Activated B cell treated with CpG ODN at 0.5 μM for 24 hours (primary cell): ENCODE data around the gene NDUFA11. TPM values are rescaled to one million over a fixed set of nuclear protein-coding genes. Genes with fewer than 3 reads are reported as not detected.

Source experiments
- ATAC-seq: fragments of 200-7000 bp; cut with Tn5 transposase; one replicate; pipeline ENCODE4 v1.10.0; 2021; ENCODE audit warnings: low read depth, mild to moderate bottlenecking, moderate library complexity
- CTCF ChIA-PET: fragments of 350-600 bp; sonication (Branson Sonifier 250); formaldehyde crosslinking; loops from one replicate; lab custom pipeline; 2021; ENCODE audit warnings: antibody characterized with exemption; lab: Charles Lee
- POLR2A ChIA-PET: fragments of 350-600 bp; sonication (Branson Sonifier 250); formaldehyde crosslinking; loops from one replicate; lab custom pipeline; 2021; ENCODE audit warnings: antibody characterized with exemption; lab: Charles Lee
- DNase-seq: peaks from one replicate; pipeline ENCODE4 v3.0.0; 2022
- H3K27ac Mint-ChIP-seq: one replicate; pipeline ENCODE4 v1.8.0; 2020; ENCODE audit warnings: mixed read lengths
- H3K27me3 Mint-ChIP-seq: one replicate; pipeline ENCODE4 v1.8.0; 2021; ENCODE audit warnings: mixed read lengths
- H3K36me3 Mint-ChIP-seq: one replicate; pipeline ENCODE4 v1.8.0; 2021; ENCODE audit warnings: low read depth, mixed read lengths
- H3K4me1 Mint-ChIP-seq: one replicate; pipeline ENCODE4 v1.8.0; 2021; ENCODE audit warnings: mixed read lengths
- H3K4me3 Mint-ChIP-seq: one replicate; pipeline ENCODE4 v1.8.0; 2020; ENCODE audit warnings: mild to moderate bottlenecking, mixed read lengths
- H3K9me3 Mint-ChIP-seq: one replicate; pipeline ENCODE4 v1.8.0; 2020; ENCODE audit warnings: mixed read lengths
- CTCF ChIP-seq: fragments of 200-600 bp; IDR thresholded peaks from one replicate; pipeline ENCODE4 v1.8.0; 2022; ENCODE audit warnings: antibody characterized with exemption, mild to moderate bottlenecking
- intact Hi-C: fragments of 100-400 bp; cut with micrococcal nuclease; formaldehyde crosslinking; loops from one replicate; pipeline ENCODE4 v1.15.1; 2024
- total RNA-seq: library from RNA; stranded (reverse); gene quantifications from 2 replicates; pipeline ENCODE4 v1.2.3, GENCODE V29; 2022

Gene NDUFA11
- total RNA-seq, 1 donor from 2014 or later: 193 TPM

DNA sequence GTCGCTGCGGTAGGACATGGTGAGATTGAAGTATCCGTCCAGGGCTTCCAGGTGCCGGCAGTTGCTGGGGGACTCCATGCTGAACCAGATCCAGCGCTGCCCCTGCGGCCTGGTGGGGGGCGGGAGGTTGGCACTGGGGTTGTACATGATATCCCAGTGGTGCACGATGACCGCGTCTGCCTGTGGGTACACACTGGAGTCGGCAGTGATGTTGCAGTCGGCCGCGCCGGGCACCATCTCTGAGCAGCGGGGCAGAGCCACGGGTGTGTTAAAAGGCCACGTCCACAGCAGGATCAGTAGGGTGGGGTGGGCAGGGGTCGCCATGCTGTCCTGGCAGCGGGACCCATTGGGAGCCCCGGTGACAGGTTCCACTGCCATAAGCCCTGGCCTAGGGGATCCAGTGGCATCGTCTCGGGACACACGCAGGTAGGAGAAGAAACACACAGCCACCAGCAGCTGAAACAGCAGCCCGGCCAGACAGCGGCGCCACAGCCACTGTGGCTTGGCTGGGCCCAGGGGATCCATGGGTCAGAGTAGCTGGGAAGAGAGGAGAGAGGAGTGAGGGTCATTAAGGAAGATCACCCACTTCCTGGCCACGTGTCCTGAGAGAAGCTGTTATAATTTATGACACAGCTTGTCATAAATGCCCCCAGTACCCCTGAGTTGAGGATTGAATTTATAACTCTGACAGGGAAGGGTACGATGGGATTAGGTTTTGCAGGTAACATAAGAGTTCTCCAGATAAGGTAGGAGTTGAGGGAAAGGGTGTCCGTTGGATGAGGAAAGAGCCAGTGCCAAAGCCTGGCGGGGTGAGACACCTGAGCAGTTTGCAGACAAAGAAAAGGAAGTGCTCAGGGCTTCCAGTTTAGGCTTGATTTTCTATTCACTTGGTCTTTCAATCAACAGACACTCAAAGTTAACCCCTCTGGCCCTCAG lies 36.1 kb downstream of the NDUFA11 start:
- DNase-seq (no peak), ATAC-seq (no peak)
- POLR2A ChIA-PET: no interaction called here
- Mint-ChIP-seq H3K36me3 (no peaks in the 10 kb centered on the region), H3K4me3 (no peak overlapping the region), H3K4me1 (no peaks in the 10 kb centered on the region), H3K9me3 (no peaks in the 10 kb centered on the region), H3K27ac (no peak overlapping the region), H3K27me3 (peaks cover 9% of the 10 kb centered on the region)
- intact Hi-C loops: no loop called here
- CTCF ChIA-PET: no interaction called here
- no peak for TF ChIP-seq CTCF

- CTCF ChIA-PET: no interaction called here
- Mint-ChIP-seq H3K4me1 (no peaks in the 10 kb centered on the region), H3K36me3 (no peaks in the 10 kb centered on the region), H3K4me3 (no peak overlapping the region), H3K27ac (no peak overlapping the region), H3K9me3 (no peaks in the 10 kb centered on the region), H3K27me3 (peaks cover 9% of the 10 kb centered on the region)
- POLR2A ChIA-PET: no interaction called here
- TF ChIP-seq CTCF: no peak
- intact Hi-C loops: no loop called here
- DNase-seq: no peak
- ATAC-seq: no peak
Measured at GRCh38 chr19:5865772-5866171, 37.8 kb downstream of the NDUFA11 start.

DNA sequence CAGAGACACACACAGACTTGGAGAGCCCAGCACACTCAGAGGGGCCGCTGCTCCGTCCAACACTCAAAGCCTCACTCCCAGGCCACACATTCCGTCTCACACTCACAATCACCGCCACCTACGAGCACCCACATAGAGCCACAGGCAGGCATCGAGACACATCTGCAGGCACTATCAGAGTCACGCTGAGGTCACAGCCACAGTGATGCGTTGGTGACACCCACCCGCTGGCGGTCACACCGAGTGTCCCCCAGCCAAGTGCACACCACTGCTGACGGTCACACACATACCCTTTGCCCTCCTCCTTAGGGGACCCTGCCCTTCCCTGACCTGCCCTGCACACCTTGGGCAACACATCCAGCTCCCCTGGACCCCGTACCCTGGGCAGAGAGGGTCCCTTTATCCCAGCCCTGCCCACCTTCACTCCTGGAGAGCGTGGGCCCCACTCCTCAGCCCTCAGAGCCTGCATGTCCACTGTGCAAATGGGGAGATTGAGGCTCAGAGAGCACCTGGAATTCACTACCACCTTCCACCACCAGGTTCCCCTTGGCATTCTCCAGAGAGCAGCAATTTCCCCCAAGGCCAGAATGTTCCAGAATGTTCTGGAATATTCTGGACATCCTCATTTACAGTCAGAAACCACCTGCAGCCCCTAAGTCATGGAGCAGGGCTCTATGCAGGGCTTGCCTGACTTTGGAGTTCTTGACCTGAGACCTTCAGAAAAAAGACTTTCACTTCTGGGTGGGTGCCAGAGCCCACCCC lies 38.7 kb downstream of the NDUFA11 start:
- intact Hi-C loops: no loop called here
- ATAC-seq: no peak
- CTCF ChIA-PET: no interaction called here
- TF ChIP-seq CTCF: no peak
- H3K4me1 Mint-ChIP-seq: no peaks in the 10 kb centered on the region
- H3K36me3 Mint-ChIP-seq: no peaks in the 10 kb centered on the region
- peaks cover 13% of the 10 kb centered on the region for H3K27me3 Mint-ChIP-seq
- H3K27ac Mint-ChIP-seq: peak overlapping the region; percentile 27
- DNase-seq: no peak
- no peak overlapping the region for H3K4me3 Mint-ChIP-seq
- POLR2A ChIA-PET: no interaction called here
- H3K9me3 Mint-ChIP-seq: no peaks in the 10 kb centered on the region

DNA sequence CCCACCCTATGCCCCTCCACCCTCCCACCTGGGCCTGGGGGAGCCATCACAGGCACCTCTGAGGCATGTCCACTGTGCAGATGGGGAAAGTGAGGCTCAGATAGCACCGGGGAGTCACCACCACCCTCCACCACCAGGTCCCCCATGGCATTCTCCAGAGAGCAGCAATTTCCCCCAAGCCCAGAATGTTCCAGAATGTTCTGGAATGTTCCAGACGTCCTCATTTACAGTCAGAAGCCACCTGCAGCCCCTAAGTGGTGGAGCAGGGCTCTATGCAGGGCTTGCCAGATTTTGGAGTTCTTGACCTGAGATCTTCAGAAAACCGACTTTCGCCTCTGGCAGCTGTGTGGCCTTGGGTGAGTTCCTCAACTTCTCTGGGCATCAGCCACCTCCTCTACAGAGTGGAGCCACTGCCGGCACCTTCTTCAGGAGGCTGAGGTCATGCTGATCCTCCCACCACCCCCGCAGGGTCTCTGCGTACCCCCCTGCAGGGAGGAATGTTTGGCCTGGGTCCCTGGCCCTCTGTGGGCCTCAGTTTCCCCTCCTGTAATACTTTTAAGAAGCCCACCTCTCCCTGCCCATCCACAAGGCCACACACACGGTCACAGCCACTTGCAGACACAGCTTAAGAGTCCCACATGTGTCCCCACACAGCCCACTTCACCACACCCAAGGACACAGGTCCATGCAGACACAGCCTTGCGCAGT lies 39.4 kb downstream of the NDUFA11 start:
- Mint-ChIP-seq H3K27me3 (peaks cover 13% of the 10 kb centered on the region), H3K27ac (no peak overlapping the region), H3K9me3 (no peaks in the 10 kb centered on the region), H3K4me1 (no peaks in the 10 kb centered on the region), H3K36me3 (no peaks in the 10 kb centered on the region), H3K4me3 (no peak overlapping the region)
- intact Hi-C loops: no loop called here
- no peak for TF ChIP-seq CTCF
- ChIA-PET CTCF (no interaction called here), POLR2A (no interaction called here)
- ATAC-seq: no peak
- DNase-seq: no peak
